Activated gamma-delta T cell treated with anti-CD3 and anti-CD28 coated beads, Interleukin-2, amount 50 U/mL, for 16 hours (primary cell): ENCODE results near the gene TMEM238L.
A peak's percentile ranks its signal among the peaks of the same experiment; 100 is the strongest.
"Not testable (repeated sequence)": the region's sequence is repeated elsewhere in the genome, so short reads cannot be mapped to it uniquely, and the experiment has no call there.

ENCODE experiments used
- DNase-seq: peaks from one replicate; pipeline ENCODE4 v3.0.0-alpha.2; 2020; ENCODE audit warnings: low read depth

Gene TMEM238L

GRCh38 chr17:10803830-10804475 lies at the start of gene TMEM238L:
TMEM238L (minus strand) TSS chr17:10804099; CDS start chr17:10803963, 136 bp downstream.
- DNase-seq, result no peak

- DNase-seq, result not testable (repeated sequence)
Measured at GRCh38 chr17:10846636-10847035, 42.7 kb upstream of the TMEM238L start.

GRCh38 chr17:10845388-10845751 lies 41.5 kb upstream of the TMEM238L start:
- DNase-seq, result no peak

GRCh38 chr17:10844621-10845387 lies 40.9 kb upstream of the TMEM238L start:
- DNase-seq, result peak; percentile 51

GRCh38 chr17:10843811-10844210 lies 39.9 kb upstream of the TMEM238L start:
- DNase-seq, result no peak

GRCh38 chr17:10842658-10843057 lies 38.8 kb upstream of the TMEM238L start:
- no peak for DNase-seq

GRCh38 chr17:10838682-10839081 lies 34.8 kb upstream of the TMEM238L start:
- no peak for DNase-seq

- no peak for DNase-seq
Measured at GRCh38 chr17:10837921-10838320, 34.0 kb upstream of the TMEM238L start, which contains the start of gene PIRT. PIRT (minus strand) TSS chr17:10838087; CDS start chr17:10825645, 12,442 bp downstream.

- DNase-seq, result no peak
Measured at GRCh38 chr17:10836966-10837590, 33.2 kb upstream of the TMEM238L start.

- no peak for DNase-seq
Measured at GRCh38 chr17:10836145-10836544, 32.2 kb upstream of the TMEM238L start.

GRCh38 chr17:10831696-10832095 lies 27.8 kb upstream of the TMEM238L start:
- no peak for DNase-seq

GRCh38 chr17:10827898-10828552 lies 24.1 kb upstream of the TMEM238L start:
- no peak for DNase-seq

GRCh38 chr17:10824874-10825273 lies 21.0 kb upstream of the TMEM238L start:
- no peak for DNase-seq

GRCh38 chr17:10821770-10822169 lies 17.9 kb upstream of the TMEM238L start:
- DNase-seq, result no peak

- DNase-seq, result no peak
Measured at GRCh38 chr17:10821054-10821453, 17.2 kb upstream of the TMEM238L start.

GRCh38 chr17:10815319-10815718 lies 11.4 kb upstream of the TMEM238L start:
- DNase-seq, result no peak

- DNase-seq, result no peak
Measured at GRCh38 chr17:10814075-10814474, 10.2 kb upstream of the TMEM238L start.

- no peak for DNase-seq
Measured at GRCh38 chr17:10812674-10813073, 8.8 kb upstream of the TMEM238L start.

GRCh38 chr17:10809605-10810004 lies 5.7 kb upstream of the TMEM238L start:
- DNase-seq, result no peak

GRCh38 chr17:10807704-10808128 lies 3.8 kb upstream of the TMEM238L start:
- no peak for DNase-seq

- DNase-seq, result no peak
Measured at GRCh38 chr17:10806545-10807262, 2.8 kb upstream of the TMEM238L start.

- no peak for DNase-seq
Measured at GRCh38 chr17:10805911-10806310, 2.0 kb upstream of the TMEM238L start.
